Measurements from ENCODE around the gene CYB561D1.
A peak's percentile ranks its signal among the peaks of the same experiment; 100 is the strongest.

The CYB561D1 gene

GRCh38 chr1:109477821-109478220 lies 16.1 kb upstream of the CYB561D1 start:
- no peaks in the 10 kb centered on the region for H3K27me3 ChIP-seq
- TF ChIP-seq Cebpa-rat (IDR thresholded peaks at IDR 0.05) = no peak
- no peaks in the 10 kb centered on the region; a peak in 1 of 22 replicates for H4K20me1 ChIP-seq
- no peaks in the 10 kb centered on the region for H3K9me3 ChIP-seq (replicated peaks in 1 of 11)
- H3K36me3 ChIP-seq = no peaks in the 10 kb centered on the region
- peaks cover under 1 to 16% (median 3%) of the 10 kb centered on the region in 10 experiments for H3K4me1 ChIP-seq
- H3K9ac ChIP-seq = no peak overlapping the region
- H3K27ac ChIP-seq = no peak overlapping the region
- H3K4me3 ChIP-seq = no peak overlapping the region
- peak overlapping the region in 4 of 11 experiments; percentile 16 to 64 (median 36); a peak in 8 of 22 replicates for H3K4me2 ChIP-seq

DNA sequence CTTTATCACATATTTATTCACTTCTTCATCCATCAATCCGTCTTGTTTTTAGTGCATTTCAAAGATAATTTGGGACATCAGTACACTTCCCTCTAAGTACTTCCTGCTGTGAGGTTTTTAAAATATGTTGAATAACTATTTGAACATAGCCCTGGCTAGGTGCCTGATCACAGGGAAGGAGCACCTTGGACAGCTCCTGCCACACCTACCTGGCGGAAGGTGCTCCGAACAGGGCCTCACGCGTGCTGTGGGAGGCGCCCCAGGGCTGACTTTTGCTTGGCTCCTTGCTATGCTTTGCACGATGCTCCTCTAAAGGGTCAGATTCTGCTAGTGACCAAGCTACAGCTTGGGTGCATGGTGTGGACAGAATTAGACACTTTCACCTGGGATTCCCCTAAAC lies 15.1 kb upstream of the CYB561D1 start:
- Histone ChIP-seq H3K9me3 (replicated peaks in 1 of 11) (no peaks in the 10 kb centered on the region), H3K4me1 (peaks cover 6 to 19% (median 9%) of the 10 kb centered on the region in 10 experiments), H3K27ac (no peak overlapping the region), H3K4me2 (peak overlapping the region in 2 of 11 experiments; percentile 16 to 64; a peak in 1 of 22 replicates), H4K20me1 (no peaks in the 10 kb centered on the region; a peak in 1 of 22 replicates), H3K4me3 (no peak overlapping the region), H3K36me3 (no peaks in the 10 kb centered on the region), H3K9ac (no peak overlapping the region), H3K27me3 (no peaks in the 10 kb centered on the region)
- no peak for TF ChIP-seq Cebpa-rat (IDR thresholded peaks at IDR 0.05)

GRCh38 chr1:109479311-109479710 lies 14.6 kb upstream of the CYB561D1 start:
- Histone ChIP-seq H4K20me1 (peaks cover 0 to under 1% (median 0%) of the 10 kb centered on the region in 11 experiments; a peak in 3 of 22 replicates), H3K4me2 (no peak overlapping the region), H3K27ac (no peak overlapping the region), H3K4me1 (peaks cover 6 to 20% (median 9%) of the 10 kb centered on the region in 10 experiments), H3K9ac (no peak overlapping the region), H3K36me3 (no peaks in the 10 kb centered on the region), H3K4me3 (no peak overlapping the region), H3K27me3 (no peaks in the 10 kb centered on the region), H3K9me3 (replicated peaks in 1 of 11) (no peaks in the 10 kb centered on the region)
- no peak for TF ChIP-seq Cebpa-rat (IDR thresholded peaks at IDR 0.05)

DNA sequence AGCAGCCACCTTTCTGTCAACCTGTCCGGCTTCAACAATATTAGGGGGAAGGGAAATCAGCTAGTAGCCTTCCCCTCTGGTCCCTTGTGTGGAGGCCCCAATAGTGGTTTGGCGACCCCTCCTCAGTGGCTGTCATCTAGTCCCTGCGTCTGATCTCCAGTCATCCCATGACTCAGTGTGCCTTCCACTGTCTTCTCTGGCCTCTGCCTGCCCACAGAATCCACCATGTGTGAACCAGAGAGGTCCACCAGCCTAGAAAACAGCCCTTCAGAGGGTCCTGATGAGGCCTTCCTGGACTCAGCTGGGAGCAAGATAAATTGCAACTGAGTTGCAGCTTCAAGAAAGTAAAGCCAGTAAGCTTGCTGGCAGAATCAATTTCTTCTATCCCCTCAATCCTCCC lies 14.0 kb upstream of the CYB561D1 start:
- no peaks in the 10 kb centered on the region for H3K36me3 ChIP-seq
- no peak overlapping the region for H3K4me3 ChIP-seq
- no peak overlapping the region for H3K27ac ChIP-seq
- no peaks in the 10 kb centered on the region for H3K27me3 ChIP-seq
- H4K20me1 ChIP-seq = peaks cover 0 to 6% (median 0%) of the 10 kb centered on the region in 11 experiments; a peak in 3 of 22 replicates
- no peaks in the 10 kb centered on the region for H3K9me3 ChIP-seq (replicated peaks in 1 of 11)
- H3K4me1 ChIP-seq = peaks cover 11 to 26% (median 14%) of the 10 kb centered on the region in 10 experiments
- no peak overlapping the region for H3K9ac ChIP-seq
- H3K4me2 ChIP-seq = no peak overlapping the region
- TF ChIP-seq Cebpa-rat (IDR thresholded peaks at IDR 0.05) = no peak

DNA sequence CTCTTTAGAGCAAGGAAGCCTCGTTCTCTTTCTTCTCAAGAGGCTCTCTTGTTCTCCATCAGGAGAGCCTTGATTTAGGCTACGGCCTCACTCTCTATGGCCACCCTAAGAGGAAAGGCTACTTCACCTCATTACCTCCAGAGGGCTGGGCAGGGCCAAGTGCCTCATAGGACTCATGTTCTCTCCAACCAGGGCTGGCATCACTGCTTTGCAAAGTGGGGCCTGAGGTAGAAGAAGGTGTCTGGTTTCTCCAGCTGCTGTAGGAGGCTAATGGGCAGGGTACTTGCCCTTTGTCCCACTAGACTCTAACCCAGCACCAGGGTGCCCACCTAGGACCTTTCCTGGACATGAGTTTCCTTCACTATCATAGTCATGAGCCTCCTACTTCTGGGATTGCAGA lies 12.2 kb upstream of the CYB561D1 start:
- no peak overlapping the region for H3K27ac ChIP-seq
- no peak for TF ChIP-seq Cebpa-rat (IDR thresholded peaks at IDR 0.05)
- H3K9me3 ChIP-seq (replicated peaks in 1 of 11) = no peaks in the 10 kb centered on the region
- peaks cover 0 to 12% (median 10%) of the 10 kb centered on the region in 11 experiments; a peak in 15 of 22 replicates for H3K36me3 ChIP-seq
- H3K4me2 ChIP-seq = no peak overlapping the region
- H4K20me1 ChIP-seq = peaks cover 0 to 21% (median 0%) of the 10 kb centered on the region in 11 experiments; a peak in 3 of 22 replicates
- H3K9ac ChIP-seq = no peak overlapping the region
- H3K4me3 ChIP-seq = no peak overlapping the region
- no peaks in the 10 kb centered on the region for H3K27me3 ChIP-seq
- H3K4me1 ChIP-seq = peaks cover 22 to 38% (median 30%) of the 10 kb centered on the region in 10 experiments

DNA sequence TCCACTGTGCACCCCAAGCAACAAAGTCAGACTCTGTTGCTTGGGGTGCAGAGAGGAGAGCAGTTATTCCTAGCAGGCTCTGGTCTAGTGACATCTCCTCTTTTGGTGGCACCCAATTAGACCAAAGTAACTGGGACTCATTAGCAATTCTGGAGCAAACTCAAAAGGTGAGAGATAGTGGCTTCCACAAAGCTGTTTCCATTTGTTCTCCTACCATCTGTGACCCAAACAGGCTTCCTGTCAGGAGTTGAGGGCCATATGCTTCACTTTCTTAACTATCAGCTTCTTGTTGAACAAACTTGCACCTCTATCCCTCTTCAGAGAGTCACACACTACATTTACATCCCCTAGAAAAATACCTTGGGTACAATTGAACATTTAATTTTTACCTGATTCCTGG lies 11.7 kb upstream of the CYB561D1 start:
- H4K20me1 ChIP-seq = peaks cover 0 to 21% (median 0%) of the 10 kb centered on the region in 11 experiments; a peak in 3 of 22 replicates
- TF ChIP-seq Cebpa-rat (IDR thresholded peaks at IDR 0.05) = no peak
- no peaks in the 10 kb centered on the region for H3K9me3 ChIP-seq (replicated peaks in 1 of 11)
- no peak overlapping the region for H3K4me3 ChIP-seq
- H3K4me1 ChIP-seq = peaks cover 22 to 38% (median 30%) of the 10 kb centered on the region in 10 experiments
- no peak overlapping the region for H3K4me2 ChIP-seq
- no peak overlapping the region for H3K9ac ChIP-seq
- H3K36me3 ChIP-seq = peaks cover 0 to 18% (median 16%) of the 10 kb centered on the region in 11 experiments; a peak in 18 of 22 replicates
- no peaks in the 10 kb centered on the region for H3K27me3 ChIP-seq
- H3K27ac ChIP-seq = no peak overlapping the region

GRCh38 chr1:109482791-109483671 lies 10.9 kb upstream of the CYB561D1 start:
- Histone ChIP-seq H3K9me3 (replicated peaks in 1 of 11) (no peaks in the 10 kb centered on the region), H3K4me3 (peak overlapping the region; percentile 64 to 87 (median 80)), H3K4me1 (peaks cover 22 to 32% (median 27%) of the 10 kb centered on the region in 10 experiments), H3K9ac (peak overlapping the region in 10 of 11 experiments; percentile 26 to 68 (median 60); a peak in 17 of 22 replicates), H3K27me3 (no peaks in the 10 kb centered on the region), H4K20me1 (peaks cover 0 to 21% (median 0%) of the 10 kb centered on the region in 11 experiments; a peak in 3 of 22 replicates), H3K36me3 (peaks cover 6 to 26% (median 24%) of the 10 kb centered on the region in 11 experiments), H3K4me2 (peak overlapping the region; percentile 80 to 98 (median 96)), H3K27ac (0 out of 22 replicates have a peak overlapping the region, but pooled peaks of 1 of the 11 experiments have one; percentile 8)
- TF ChIP-seq Cebpa-rat (IDR thresholded peaks at IDR 0.05) = no peak

DNA sequence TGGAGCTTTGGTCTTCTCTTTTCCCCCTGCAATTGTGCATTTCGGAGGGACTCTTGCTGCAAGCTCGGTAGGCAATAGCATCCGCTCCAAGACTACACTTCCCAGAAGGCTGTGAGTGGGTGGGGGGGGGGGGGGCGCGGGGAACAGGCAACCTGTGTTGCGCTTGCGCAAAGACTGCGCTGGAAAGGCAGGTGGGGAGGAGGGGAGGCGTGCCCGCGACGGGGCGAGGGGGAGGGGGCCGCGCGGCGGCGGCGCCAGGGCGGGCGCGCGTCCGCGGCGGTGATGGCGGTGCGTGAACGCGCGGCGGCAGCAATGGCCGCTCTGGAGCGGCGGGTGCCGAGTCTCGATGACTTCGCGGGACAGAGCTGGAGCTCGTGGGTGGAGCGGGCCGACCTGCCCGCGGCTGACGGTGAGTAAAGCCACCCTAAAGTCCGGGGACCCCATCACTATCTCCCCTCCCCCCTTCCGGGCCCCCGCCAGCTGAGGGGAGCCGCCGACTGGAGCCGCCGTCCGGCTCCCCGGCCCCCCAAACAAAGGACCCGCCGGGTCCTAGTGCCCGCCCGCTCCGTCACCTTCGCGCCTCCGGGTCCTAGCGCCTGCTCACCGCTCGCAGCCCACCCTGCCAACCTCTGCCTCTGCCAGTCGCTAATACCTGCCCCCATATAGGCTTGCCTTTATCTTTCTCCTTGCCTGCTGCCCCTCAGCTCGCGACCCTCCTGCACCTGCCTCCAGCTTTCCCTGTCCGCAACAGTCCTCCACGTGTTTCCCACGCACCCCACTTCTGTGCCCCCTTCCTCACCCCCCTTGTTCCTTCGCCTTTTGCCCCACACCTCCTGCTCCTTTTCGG lies 10.0 kb upstream of the CYB561D1 start, which contains the start of gene ATXN7L2:
Gene ATXN7L2, plus strand, starts transcription at position 234 of the 847 bp plus-strand sequence. Its CDS starts 49 bp downstream, at position 283.
- peaks cover 0 to 28% (median 0%) of the 10 kb centered on the region in 11 experiments; a peak in 2 of 22 replicates for H4K20me1 ChIP-seq
- H3K4me1 ChIP-seq = peaks cover 18 to 37% (median 32%) of the 10 kb centered on the region in 10 experiments
- no peaks in the 10 kb centered on the region for H3K27me3 ChIP-seq
- peaks cover 14 to 34% (median 32%) of the 10 kb centered on the region in 11 experiments for H3K36me3 ChIP-seq
- peak within 1 kb of the TSS; percentile 94 to 99 (median 97) for H3K4me2 ChIP-seq
- TF ChIP-seq Cebpa-rat (IDR thresholded peaks at IDR 0.05) = no peak
- H3K9me3 ChIP-seq (replicated peaks in 1 of 11) = no peaks in the 10 kb centered on the region
- peak within 1 kb of the TSS; percentile 94 to 100 (median 99) for H3K9ac ChIP-seq
- peak within 1 kb of the TSS; percentile 68 to 87 (median 82) for H3K4me3 ChIP-seq
- H3K27ac ChIP-seq = peak within 1 kb of the TSS; percentile 94 to 100 (median 99)

All from BLaER1 treated with 17β-estradiol and CSF1 and Interleukin-3, amounts not matched to agents 10 nM and 100 nM (cell line).